HCT116 (cell line): ENCODE data around the gene GNAS. TPM values are rescaled to one million over a fixed set of nuclear protein-coding genes. Genes with fewer than 3 reads are reported as not detected.

Experiments used
- ATAC-seq: fragments of 200-7000 bp; cut with Tn5 transposase; 2 replicates; pipeline ENCODE4 v1.9.1; 2020; ENCODE audit warnings: mild to moderate bottlenecking, moderate library complexity
- BruUV-seq: library from RNA; stranded (reverse); fragments of 400-500 nt; replicated peaks from 2 replicates; lab custom pipeline; 2021; lab: Mats Ljungman, UMichigan
- CTCF ChIA-PET: fragments of 300-600 bp; sonication (Branson Sonifier 250); formaldehyde crosslinking; loops from one replicate; lab custom pipeline; 2021; ENCODE audit warnings: antibody characterized with exemption; lab: Charles Lee
- POLR2A ChIA-PET: fragments of 300-600, 350-600 bp; sonication (Branson Sonifier 250); formaldehyde crosslinking; loops from one replicate; lab custom pipeline; 2021; ENCODE audit warnings: antibody characterized with exemption; lab: Charles Lee
- RAD21 ChIA-PET, 2 experiments: fragments of 300-600 bp; sonication (Branson Sonifier 250); formaldehyde crosslinking; loops; one replicate each; lab custom pipeline; 2023; ENCODE audit warnings: low total read pairs in 2 of 2; ENCODE audit not compliant: uncharacterized antibody in 2 of 2, unreplicated experiment in 2 of 2, low non-redundant PET in 1 of 2; lab: Charles Lee
- DNase-seq: peaks from one replicate; pipeline ENCODE4 v3.0.0-alpha.2; 2010; ENCODE audit warnings: low read depth, low spot score
- H2AFZ ChIP-seq: fragments of 200-600 bp; shearing (Covaris generic), sonication (generic); 2 replicates; pipeline ENCODE4 v1.6.1; 2017; ENCODE audit warnings: low read depth, mixed run types, mixed read lengths, antibody characterized with exemption, low read length; ENCODE audit not compliant: poor library complexity, severe bottlenecking
- H3K27ac ChIP-seq: 2 replicates; pipeline ENCODE4 v1.5.1; 2012; ENCODE audit warnings: low read depth, low read length
- H3K27me3 ChIP-seq: fragments of 200-600 bp; sonication (generic); 2 replicates; pipeline ENCODE4 v1.6.1; 2016; ENCODE audit warnings: mixed run types, low read length, mixed read lengths; ENCODE audit not compliant: insufficient read depth
- H3K36me3 ChIP-seq, 2 experiments: fragments of 200-500 bp in 1 of 2; fragments of 200-600 bp in 1 of 2; sonication (Bioruptor generic) in 1 of 2; sonication (generic) in 1 of 2; 2 replicates each; pipeline versions ENCODE4 v1.5.1 to v1.6.1; 2014 to 2016; ENCODE audit warnings: low read length in 2 of 2, inconsistent platforms in 1 of 2, mixed read lengths in 1 of 2, mixed run types in 1 of 2; ENCODE audit not compliant: insufficient read depth in 2 of 2, control insufficient read depth in 1 of 2
- H3K4me1 ChIP-seq, 2 experiments: fragments of 200-600 bp in 1 of 2; sonication (generic) in 1 of 2; 2 replicates each; pipeline versions ENCODE4 v1.5.1 to v1.6.1; 2012 to 2017; ENCODE audit warnings: low read length in 2 of 2, inconsistent platforms in 1 of 2, mild to moderate bottlenecking in 1 of 2, mixed read lengths in 1 of 2, mixed run types in 1 of 2, moderate library complexity in 1 of 2; ENCODE audit not compliant: insufficient read depth in 2 of 2, control insufficient read depth in 1 of 2
- H3K4me2 ChIP-seq: fragments of 200-600 bp; sonication (generic); 2 replicates; pipeline ENCODE4 v1.6.1; 2017; ENCODE audit warnings: mixed run types, low read length, mixed read lengths
- H3K4me3 ChIP-seq, 2 experiments: fragments of 200-600 bp in 1 of 2; sonication (generic) in 1 of 2; replicated peaks in 1 of 2; 2 replicates each; pipeline ENCODE4 v1.5.1; 2011 to 2016; ENCODE audit warnings: low read length in 2 of 2, control low read depth in 1 of 2, low read depth in 1 of 2, mild to moderate bottlenecking in 1 of 2, mixed read lengths in 1 of 2, mixed run types in 1 of 2
- H3K79me2 ChIP-seq: fragments of 200-600 bp; sonication (generic); 2 replicates; pipeline ENCODE4 v1.6.1; 2017; ENCODE audit warnings: mild to moderate bottlenecking, mixed run types, low read length, moderate library complexity, mixed read lengths; ENCODE audit not compliant: insufficient read depth
- H3K9ac ChIP-seq: fragments of 200-600 bp; sonication (generic); 2 replicates; pipeline ENCODE4 v1.6.1; 2016; ENCODE audit warnings: low read length, mixed read lengths
- H3K9me2 ChIP-seq: fragments of 200-600 bp; sonication (generic), shearing (Covaris generic); 2 replicates; pipeline ENCODE4 v1.6.1; 2017; ENCODE audit warnings: mixed run types, mild to moderate bottlenecking, moderate library complexity; ENCODE audit not compliant: insufficient read depth
- H3K9me3 ChIP-seq, 2 experiments: fragments of 200-500 bp in 1 of 2; fragments of 200-600 bp in 1 of 2; sonication (Bioruptor generic) in 1 of 2; sonication (generic) in 1 of 2; 2 replicates each; pipeline ENCODE4 v1.6.1; 2014 to 2017; ENCODE audit warnings: low read length in 2 of 2, mixed read lengths in 2 of 2, inconsistent platforms in 1 of 2, low read depth in 1 of 2, mild to moderate bottlenecking in 1 of 2, mixed run types in 1 of 2, moderate library complexity in 1 of 2; ENCODE audit not compliant: control insufficient read depth in 1 of 2, insufficient read depth in 1 of 2
- H4K20me1 ChIP-seq: fragments of 200-600 bp; sonication (generic), shearing (Covaris generic); 2 replicates; pipeline ENCODE4 v1.6.1; 2017; ENCODE audit warnings: mixed run types, mild to moderate bottlenecking, moderate library complexity; ENCODE audit not compliant: insufficient read depth
- CBX3 ChIP-seq: IDR thresholded peaks from 2 replicates; pipeline ENCODE4 v1.6.1; 2012; ENCODE audit warnings: low read depth
- CEBPB ChIP-seq: IDR thresholded peaks from 2 replicates; pipeline ENCODE4 v1.6.1; 2012; ENCODE audit warnings: low read depth
- EGR1 ChIP-seq: IDR thresholded peaks from 2 replicates; pipeline ENCODE4 v1.6.1; 2012; ENCODE audit warnings: low read depth
- ELF1 ChIP-seq: IDR thresholded peaks from 2 replicates; pipeline ENCODE4 v1.6.1; 2012; ENCODE audit warnings: low read depth, borderline replicate concordance
- EZH2phosphoT487 ChIP-seq: fragments of 200-600 bp; IDR thresholded peaks from 2 replicates; pipeline ENCODE4 v1.6.1; 2018; ENCODE audit warnings: antibody characterized with exemption, borderline replicate concordance
- FOSL1 ChIP-seq: IDR thresholded peaks from 2 replicates; pipeline ENCODE4 v1.6.1; 2012; ENCODE audit warnings: low read depth
- JUND ChIP-seq: IDR thresholded peaks from 2 replicates; pipeline ENCODE4 v1.6.1; 2012
- POLR2A ChIP-seq: IDR thresholded peaks from 2 replicates; pipeline ENCODE4 v1.7.0; 2011; ENCODE audit warnings: borderline replicate concordance; ENCODE audit not compliant: insufficient read depth, insufficient read length; ENCODE audit errors: extremely low read depth
- RAD21 ChIP-seq: IDR thresholded peaks from 2 replicates; pipeline ENCODE4 v1.6.1; 2012; ENCODE audit warnings: low read depth, mild to moderate bottlenecking
- SIN3A ChIP-seq: IDR thresholded peaks from 2 replicates; pipeline ENCODE4 v1.6.1; 2012; ENCODE audit warnings: low read depth
- ZFX ChIP-seq: fragments of 450-650 bp; IDR thresholded peaks from 2 replicates; pipeline ENCODE4 v1.6.1; 2017
- ZNF274 ChIP-seq: fragments of 200-500 bp; sonication (Bioruptor generic); IDR thresholded peaks from 2 replicates; pipeline ENCODE4 v1.6.1; 2014; ENCODE audit warnings: mild to moderate bottlenecking, low read depth, low read length, inconsistent platforms
- intact Hi-C: fragments of 100-400 bp; cut with micrococcal nuclease; formaldehyde crosslinking; loops from 2 replicates; pipeline ENCODE4 v1.10.0; 2022
- total RNA-seq: library from RNA; stranded (reverse); gene quantifications from one replicate; pipeline ENCODE4 v1.2.1, GENCODE V29; 2021; ENCODE audit not compliant: unreplicated experiment
- TF ChIP-seq, protein P1 (sequence below): IDR thresholded peaks from 2 replicates; pipeline ENCODE4 v1.6.1; 2012
- TF ChIP-seq, protein P2 (sequence below): IDR thresholded peaks from 2 replicates; pipeline ENCODE4 v1.6.1; 2012; ENCODE audit warnings: low read depth
- TF ChIP-seq, protein P3 (sequence below): IDR thresholded peaks from 2 replicates; pipeline ENCODE4 v1.6.1; 2012
- TF ChIP-seq, protein P4 (sequence below): IDR thresholded peaks from 2 replicates; pipeline ENCODE4 v1.6.1; 2011; ENCODE audit warnings: mild to moderate bottlenecking, low read length, moderate library complexity; ENCODE audit not compliant: insufficient replicate concordance; ENCODE audit errors: extremely low read depth

The GNAS gene
- total RNA-seq, 1 experiment from 2014 or later = 699 TPM

DNA sequence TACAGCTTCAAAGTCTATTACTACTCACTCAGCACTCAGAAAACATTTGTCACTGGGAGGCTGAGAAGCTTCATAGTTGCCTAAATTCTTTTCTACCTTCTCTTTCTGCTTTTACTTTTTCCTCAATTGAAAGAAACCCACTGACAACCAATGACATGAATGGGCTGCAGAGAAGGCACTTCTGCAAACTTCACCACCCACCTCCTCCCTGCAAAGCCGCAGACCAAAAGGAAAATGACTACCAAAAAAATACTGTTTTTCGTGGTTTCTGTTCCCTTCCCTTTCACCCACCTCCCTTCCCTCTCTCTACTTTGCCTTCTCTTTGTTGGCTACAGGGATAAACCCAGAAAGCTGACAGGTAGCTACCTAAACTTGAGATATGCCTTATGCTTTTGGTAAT lies 5.1 kb upstream of the GNAS start:
- Histone ChIP-seq H3K4me1 (no peaks in the 10 kb centered on the region), H3K9me3 (no peaks in the 10 kb centered on the region), H3K79me2 (no peaks in the 10 kb centered on the region), H2AFZ (no peak overlapping the region), H3K9me2 (no peaks in the 10 kb centered on the region), H3K9ac (no peak overlapping the region), H3K27me3 (peaks cover 29% of the 10 kb centered on the region; the same call in 1 of the 2 replicates), H3K4me3 (no peak overlapping the region), H3K4me2 (no peak overlapping the region), H3K36me3 (no peaks in the 10 kb centered on the region), H4K20me1 (no peaks in the 10 kb centered on the region), H3K27ac (no peak overlapping the region)
- CTCF ChIA-PET = no interaction called here
- RAD21 ChIA-PET = no interaction called here
- DNase-seq (no peak), ATAC-seq (no peak)
- TF ChIP-seq CBX3 (no peak), EZH2phosphoT487 (no peak), ELF1 (no peak)
- TF ChIP-seq, protein P1, sequence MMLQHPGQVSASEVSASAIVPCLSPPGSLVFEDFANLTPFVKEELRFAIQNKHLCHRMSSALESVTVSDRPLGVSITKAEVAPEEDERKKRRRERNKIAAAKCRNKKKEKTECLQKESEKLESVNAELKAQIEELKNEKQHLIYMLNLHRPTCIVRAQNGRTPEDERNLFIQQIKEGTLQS = no peak
- TF ChIP-seq, protein P2, sequence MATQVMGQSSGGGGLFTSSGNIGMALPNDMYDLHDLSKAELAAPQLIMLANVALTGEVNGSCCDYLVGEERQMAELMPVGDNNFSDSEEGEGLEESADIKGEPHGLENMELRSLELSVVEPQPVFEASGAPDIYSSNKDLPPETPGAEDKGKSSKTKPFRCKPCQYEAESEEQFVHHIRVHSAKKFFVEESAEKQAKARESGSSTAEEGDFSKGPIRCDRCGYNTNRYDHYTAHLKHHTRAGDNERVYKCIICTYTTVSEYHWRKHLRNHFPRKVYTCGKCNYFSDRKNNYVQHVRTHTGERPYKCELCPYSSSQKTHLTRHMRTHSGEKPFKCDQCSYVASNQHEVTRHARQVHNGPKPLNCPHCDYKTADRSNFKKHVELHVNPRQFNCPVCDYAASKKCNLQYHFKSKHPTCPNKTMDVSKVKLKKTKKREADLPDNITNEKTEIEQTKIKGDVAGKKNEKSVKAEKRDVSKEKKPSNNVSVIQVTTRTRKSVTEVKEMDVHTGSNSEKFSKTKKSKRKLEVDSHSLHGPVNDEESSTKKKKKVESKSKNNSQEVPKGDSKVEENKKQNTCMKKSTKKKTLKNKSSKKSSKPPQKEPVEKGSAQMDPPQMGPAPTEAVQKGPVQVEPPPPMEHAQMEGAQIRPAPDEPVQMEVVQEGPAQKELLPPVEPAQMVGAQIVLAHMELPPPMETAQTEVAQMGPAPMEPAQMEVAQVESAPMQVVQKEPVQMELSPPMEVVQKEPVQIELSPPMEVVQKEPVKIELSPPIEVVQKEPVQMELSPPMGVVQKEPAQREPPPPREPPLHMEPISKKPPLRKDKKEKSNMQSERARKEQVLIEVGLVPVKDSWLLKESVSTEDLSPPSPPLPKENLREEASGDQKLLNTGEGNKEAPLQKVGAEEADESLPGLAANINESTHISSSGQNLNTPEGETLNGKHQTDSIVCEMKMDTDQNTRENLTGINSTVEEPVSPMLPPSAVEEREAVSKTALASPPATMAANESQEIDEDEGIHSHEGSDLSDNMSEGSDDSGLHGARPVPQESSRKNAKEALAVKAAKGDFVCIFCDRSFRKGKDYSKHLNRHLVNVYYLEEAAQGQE = no peak
- intact Hi-C loops = no loop called here
- BruUV-seq = no TSS peak
- POLR2A ChIA-PET = no interaction called here

DNA sequence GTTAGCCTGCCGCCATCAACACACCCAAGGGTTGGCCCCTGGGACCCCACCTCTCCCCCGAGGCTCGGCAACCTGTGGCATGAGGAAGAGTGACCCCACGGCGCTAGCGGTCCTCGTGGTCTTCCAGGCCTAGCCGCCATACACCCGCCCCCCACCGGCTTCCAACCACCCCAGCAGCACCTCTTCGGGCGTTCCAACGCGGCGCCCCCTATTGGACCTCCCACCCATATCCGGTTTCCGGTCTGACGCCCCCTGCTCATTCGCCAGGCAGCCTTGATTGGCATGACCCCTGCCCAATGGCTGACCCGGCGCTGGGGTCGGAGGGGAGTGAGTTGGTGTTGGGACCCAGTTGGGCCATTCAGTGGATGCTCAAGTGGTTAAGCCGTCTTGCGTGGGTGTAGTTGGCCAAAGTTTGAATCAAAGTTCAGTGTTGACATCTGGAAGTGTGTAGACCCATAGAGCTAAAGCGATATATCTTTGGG lies 1.8 kb upstream of the GNAS start, which contains the start of gene GNAS-AS1:
TSS of gene GNAS-AS1 (minus strand) at position 210 of the 482 bp plus-strand sequence.
- ATAC-seq (no peak), DNase-seq (no peak)
- intact Hi-C loops = no loop called here
- Histone ChIP-seq H3K4me3 (no peak within 1 kb of the TSS), H3K4me2 (no peak within 1 kb of the TSS), H3K9me2 (no peaks in the 10 kb centered on the region), H3K79me2 (no peaks in the 10 kb centered on the region), H3K27me3 (peaks cover 24% of the 10 kb centered on the region; the same call in 1 of the 2 replicates), H3K36me3 (no peaks in the 10 kb centered on the region), H3K9ac (no peak within 1 kb of the TSS), H3K4me1 (no peaks in the 10 kb centered on the region), H3K27ac (no peak within 1 kb of the TSS), H4K20me1 (no peaks in the 10 kb centered on the region), H3K9me3 (no peaks in the 10 kb centered on the region), H2AFZ (no peak within 1 kb of the TSS)
- RAD21 ChIA-PET = no interaction called here
- TF ChIP-seq FOSL1 (no peak), RAD21 (no peak), EZH2phosphoT487 (no peak), CEBPB (no peak), JUND (no peak), EGR1 (no peak), ZNF274 (no peak), POLR2A (no peak), CBX3 (no peak), SIN3A (no peak), ZFX (no peak)
- TF ChIP-seq, protein P3, sequence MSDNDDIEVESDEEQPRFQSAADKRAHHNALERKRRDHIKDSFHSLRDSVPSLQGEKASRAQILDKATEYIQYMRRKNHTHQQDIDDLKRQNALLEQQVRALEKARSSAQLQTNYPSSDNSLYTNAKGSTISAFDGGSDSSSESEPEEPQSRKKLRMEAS = no peak
- TF ChIP-seq, protein P4, sequence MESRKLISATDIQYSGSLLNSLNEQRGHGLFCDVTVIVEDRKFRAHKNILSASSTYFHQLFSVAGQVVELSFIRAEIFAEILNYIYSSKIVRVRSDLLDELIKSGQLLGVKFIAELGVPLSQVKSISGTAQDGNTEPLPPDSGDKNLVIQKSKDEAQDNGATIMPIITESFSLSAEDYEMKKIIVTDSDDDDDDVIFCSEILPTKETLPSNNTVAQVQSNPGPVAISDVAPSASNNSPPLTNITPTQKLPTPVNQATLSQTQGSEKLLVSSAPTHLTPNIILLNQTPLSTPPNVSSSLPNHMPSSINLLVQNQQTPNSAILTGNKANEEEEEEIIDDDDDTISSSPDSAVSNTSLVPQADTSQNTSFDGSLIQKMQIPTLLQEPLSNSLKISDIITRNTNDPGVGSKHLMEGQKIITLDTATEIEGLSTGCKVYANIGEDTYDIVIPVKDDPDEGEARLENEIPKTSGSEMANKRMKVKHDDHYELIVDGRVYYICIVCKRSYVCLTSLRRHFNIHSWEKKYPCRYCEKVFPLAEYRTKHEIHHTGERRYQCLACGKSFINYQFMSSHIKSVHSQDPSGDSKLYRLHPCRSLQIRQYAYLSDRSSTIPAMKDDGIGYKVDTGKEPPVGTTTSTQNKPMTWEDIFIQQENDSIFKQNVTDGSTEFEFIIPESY = no peak
- CTCF ChIA-PET = no interaction called here
- no TSS peak for BruUV-seq
- POLR2A ChIA-PET = no interaction called here
